ENCODE data around the gene GDF10. TPM values are rescaled to one million over a fixed set of nuclear protein-coding genes. Genes with fewer than 3 reads are reported as not detected.

GDF10 gene
- total and polyA plus RNA-seq, 9 of the 15 experiments (the other 6 are each of a cell fraction or from before 2014, with no cell fraction given): 0.03 to 0.20 (median 0.11) TPM; not detected in 6

DNA sequence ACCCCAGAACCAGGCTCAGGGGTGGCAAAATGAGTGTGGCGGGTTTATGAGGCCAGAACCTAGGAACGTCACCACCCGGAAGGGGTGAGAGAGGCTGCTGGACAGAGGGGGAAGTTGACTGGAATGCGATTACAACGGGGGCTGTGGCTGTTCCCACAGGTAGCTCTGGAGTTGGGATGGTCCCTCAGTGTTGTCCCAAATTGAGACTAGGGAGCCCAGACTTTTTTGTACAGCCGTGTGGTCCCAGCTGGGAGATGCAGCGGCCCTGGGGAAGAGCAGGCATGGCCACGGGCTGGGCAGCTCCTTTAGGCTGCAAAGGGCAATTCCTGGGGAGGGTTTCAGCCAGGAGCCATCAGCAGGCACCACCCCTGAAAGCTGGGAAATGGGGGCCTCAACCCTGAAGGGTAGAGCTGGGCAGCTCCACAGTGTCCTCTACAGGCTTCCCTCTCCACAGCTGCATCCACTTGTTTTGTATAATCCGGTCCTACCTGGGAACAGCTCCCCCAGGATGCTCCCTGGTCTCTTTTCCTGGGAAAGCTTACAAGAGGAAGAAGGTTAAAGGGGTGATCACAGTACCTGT is 11.0 kb upstream of the GDF10 start (continued):
- TF ChIP-seq, protein P1, sequence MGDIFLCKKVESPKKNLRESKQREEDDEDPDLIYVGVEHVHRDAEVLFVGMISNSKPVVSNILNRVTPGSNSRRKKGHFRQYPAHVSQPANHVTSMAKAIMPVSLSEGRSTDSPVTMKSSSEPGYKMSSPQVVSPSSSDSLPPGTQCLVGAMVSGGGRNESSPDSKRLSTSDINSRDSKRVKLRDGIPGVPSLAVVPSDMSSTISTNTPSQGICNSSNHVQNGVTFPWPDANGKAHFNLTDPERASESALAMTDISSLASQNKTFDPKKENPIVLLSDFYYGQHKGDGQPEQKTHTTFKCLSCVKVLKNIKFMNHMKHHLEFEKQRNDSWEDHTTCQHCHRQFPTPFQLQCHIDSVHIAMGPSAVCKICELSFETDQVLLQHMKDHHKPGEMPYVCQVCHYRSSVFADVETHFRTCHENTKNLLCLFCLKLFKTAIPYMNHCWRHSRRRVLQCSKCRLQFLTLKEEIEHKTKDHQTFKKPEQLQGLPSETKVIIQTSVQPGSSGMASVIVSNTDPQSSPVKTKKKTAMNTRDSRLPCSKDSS (IDR thresholded peaks at IDR 0.05; ENCODE audit: low read depth, partially characterized antibody): no peak
- TF ChIP-seq HDAC3 (IDR thresholded peaks at IDR 0.05; ENCODE audit: borderline replicate concordance, partially characterized antibody): no peak
- TF ChIP-seq, protein P2, sequence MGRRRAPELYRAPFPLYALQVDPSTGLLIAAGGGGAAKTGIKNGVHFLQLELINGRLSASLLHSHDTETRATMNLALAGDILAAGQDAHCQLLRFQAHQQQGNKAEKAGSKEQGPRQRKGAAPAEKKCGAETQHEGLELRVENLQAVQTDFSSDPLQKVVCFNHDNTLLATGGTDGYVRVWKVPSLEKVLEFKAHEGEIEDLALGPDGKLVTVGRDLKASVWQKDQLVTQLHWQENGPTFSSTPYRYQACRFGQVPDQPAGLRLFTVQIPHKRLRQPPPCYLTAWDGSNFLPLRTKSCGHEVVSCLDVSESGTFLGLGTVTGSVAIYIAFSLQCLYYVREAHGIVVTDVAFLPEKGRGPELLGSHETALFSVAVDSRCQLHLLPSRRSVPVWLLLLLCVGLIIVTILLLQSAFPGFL (CRISPR knock-in tag; IDR thresholded peaks at IDR 0.05): no peak

DNA sequence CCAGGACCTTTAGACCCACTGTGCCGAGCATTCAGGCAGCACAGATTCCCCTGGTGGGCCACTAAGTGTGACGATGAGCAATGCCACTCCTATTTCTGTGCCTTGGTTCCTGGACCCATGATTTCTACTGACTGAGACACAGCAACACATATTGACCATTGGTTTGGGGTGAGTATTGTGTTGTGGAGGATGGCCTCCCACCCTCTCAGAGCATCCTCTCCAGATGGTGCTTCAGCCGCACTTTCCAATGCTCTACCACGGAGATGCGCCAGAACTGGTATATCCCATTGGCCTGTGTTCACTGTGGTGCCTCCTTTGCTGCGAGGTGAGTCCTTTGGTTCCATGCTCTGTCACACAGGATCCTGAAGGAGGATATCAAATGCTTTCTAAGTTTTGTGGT is 10.1 kb upstream of the GDF10 start:
- BruUV-seq (replicated peaks): no TSS peak
- TF ChIP-seq HOXB6 (CRISPR knock-in tag; IDR thresholded peaks at IDR 0.05; ENCODE audit: borderline replicate concordance): no peak
- TF ChIP-seq TAF9B (IDR thresholded peaks at IDR 0.05; ENCODE audit: partially characterized antibody): no peak
- TF ChIP-seq SNRNP70 (optimal IDR thresholded peaks at IDR 0.05; ENCODE audit: low read depth, low read length): no peak
- no peak for TF ChIP-seq ESRRA (IDR thresholded peaks at IDR 0.05; ENCODE audit: borderline replicate concordance, low read depth)
- TF ChIP-seq, protein P3, sequence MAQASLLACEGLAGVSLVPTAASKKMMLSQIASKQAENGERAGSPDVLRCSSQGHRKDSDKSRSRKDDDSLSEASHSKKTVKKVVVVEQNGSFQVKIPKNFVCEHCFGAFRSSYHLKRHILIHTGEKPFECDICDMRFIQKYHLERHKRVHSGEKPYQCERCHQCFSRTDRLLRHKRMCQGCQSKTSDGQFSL (CRISPR knock-in tag; IDR thresholded peaks at IDR 0.05): no peak
- TF ChIP-seq, protein P3 (tag; IDR thresholded peaks at IDR 0.05): no peak
- TF ChIP-seq TSC22D4 (tag; IDR thresholded peaks at IDR 0.05): no peak
- TF ChIP-seq DDX20 (tag; IDR thresholded peaks at IDR 0.05; ENCODE audit: low read depth): no peak
- no peak for TF ChIP-seq MAFF (IDR thresholded peaks at IDR 0.05; ENCODE audit: low read length)
- no peak for TF ChIP-seq ZNF3 (CRISPR knock-in tag; IDR thresholded peaks at IDR 0.05)
- TF ChIP-seq POU5F1 (IDR thresholded peaks at IDR 0.05; ENCODE audit: borderline replicate concordance, low read depth, low read length, partially characterized antibody): no peak
- ATAC-seq (no peak), FAIRE-seq (no peak), DNase-seq (ENCODE audit: extremely low read depth in 1 of 4, low spot score in 3 of 4) (no peak)
- no peaks in the 10 kb centered on the region for H3K9me1 ChIP-seq (ENCODE audit: control insufficient read depth, insufficient read depth, low read length)
- H3K9me3 ChIP-seq (replicated peaks; ENCODE audit: control insufficient read depth, insufficient read depth, low read depth, low read length): no peaks in the 10 kb centered on the region
- no peak overlapping the region for H3K9ac ChIP-seq (ENCODE audit: insufficient read depth in 1 of 2, low read depth in 2 of 2, low read length in 2 of 2)
- no peak overlapping the region for H3K4me3 ChIP-seq
- CTCF ChIA-PET (ENCODE audit: low intra/inter-chr PET ratio): no interaction called here
- no peak overlapping the region for H3K27ac ChIP-seq (ENCODE audit: extremely low read depth, low read depth, low read length)
- no peaks in the 10 kb centered on the region; a peak in 1 of 5 replicates for H3K4me1 ChIP-seq (replicated peaks in 1 of 2; ENCODE audit: control insufficient read depth in 2 of 2, insufficient read depth in 2 of 2, low read length in 2 of 2)
- H2AFZ ChIP-seq (ENCODE audit: low read depth, low read length): no peak overlapping the region
- WGBS (ENCODE audit: insufficient coverage, low coverage, missing lambda C conversion rate): 3% methylated on average over 6 of the region's 6 CpGs
- no peaks in the 10 kb centered on the region for H3K79me2 ChIP-seq (ENCODE audit: control insufficient read depth, insufficient read depth, low read length)
- peaks cover 13 to 64% of the 10 kb centered on the region in 2 experiments for H3K27me3 ChIP-seq (ENCODE audit: control insufficient read depth in 2 of 2, insufficient read depth in 2 of 2, low read length in 2 of 2)
- in situ Hi-C loops (cut with MboI): no loop called here
- intact Hi-C loops (cut with micrococcal nuclease): no loop called here
- H3K4me2 ChIP-seq (ENCODE audit: insufficient read depth, low read length): no peak overlapping the region
- H4K20me1 ChIP-seq (replicated peaks; ENCODE audit: control insufficient read depth, insufficient read depth, low read length): 0 out of 2 replicates have a peak, but pooled peaks cover 10% of the 10 kb centered on the region
- POLR2A ChIA-PET: interaction anchor here (1.0 kb wide), 1 partner anchor 26 kb away, joined by 3 read pairs; no protein-coding TSS in a partner anchor
- H3K36me3 ChIP-seq (ENCODE audit: control insufficient read depth, insufficient read depth, low read length): no peaks in the 10 kb centered on the region

All from K562 (cell line).